Neutrophil (primary cell): ENCODE measurements around the gene C2orf66.

Source experiments
- H3K27ac ChIP-seq: fragments of 200-600 bp; sonication (generic); 2 replicates; pipeline ENCODE4 v1.5.1; 2016; ENCODE audit warnings: mild to moderate bottlenecking, moderate library complexity
- H3K27me3 ChIP-seq: fragments of 200-600 bp; sonication (generic); 2 replicates; pipeline ENCODE4 v1.6.0; 2016; ENCODE audit warnings: mild to moderate bottlenecking
- H3K36me3 ChIP-seq: fragments of 200-600 bp; sonication (generic); 2 replicates; pipeline ENCODE4 v1.5.1; 2017
- H3K4me1 ChIP-seq, 2 experiments: fragments of 200-600 bp in 1 of 2; sonication (generic) in 1 of 2; 1 replicate in 1 of 2; 2 replicates in 1 of 2; pipeline versions ENCODE4 v1.5.1 to v1.6.1; 2013 to 2016; ENCODE audit warnings: low read depth in 1 of 2, low read length in 1 of 2, mild to moderate bottlenecking in 1 of 2, moderate library complexity in 1 of 2; ENCODE audit not compliant: control insufficient read depth in 1 of 2, insufficient read depth in 1 of 2
- H3K4me3 ChIP-seq, 2 experiments: fragments of 200-600 bp in 1 of 2; sonication (generic) in 1 of 2; 1 replicate in 1 of 2; 2 replicates in 1 of 2; pipeline ENCODE4 v1.5.1; 2013 to 2016; ENCODE audit warnings: low read depth in 1 of 2, low read length in 1 of 2, mild to moderate bottlenecking in 1 of 2, moderate library complexity in 1 of 2
- H3K9me3 ChIP-seq: fragments of 200-600 bp; sonication (generic); 2 replicates; pipeline ENCODE4 v1.5.1; 2016
- TF ChIP-seq, protein P1 (sequence below): fragments of 200-600 bp; sonication (generic); IDR thresholded peaks from 2 replicates; pipeline ENCODE4 v1.5.1; 2016; ENCODE audit warnings: antibody characterized with exemption

The C2orf66 gene

DNA sequence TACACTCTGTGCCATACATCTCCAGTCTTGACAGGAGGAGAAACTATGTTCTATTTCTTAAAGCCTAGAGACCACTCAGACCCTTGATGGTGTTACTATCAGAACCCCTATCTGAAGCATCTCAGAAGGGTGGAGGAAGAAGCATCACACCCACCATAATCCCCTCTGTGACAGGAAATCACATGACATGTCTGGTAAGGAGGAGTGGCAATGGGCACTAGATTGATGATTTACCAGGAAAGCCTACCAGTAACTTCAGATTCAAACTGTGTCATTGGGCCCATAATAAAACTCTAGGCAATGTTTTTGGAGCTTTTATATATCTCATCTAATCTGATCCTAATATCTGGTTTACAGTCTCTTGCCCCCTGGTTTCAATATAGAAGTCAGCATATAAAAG lies 37.1 kb upstream of the C2orf66 start:
- TF ChIP-seq, protein P1, sequence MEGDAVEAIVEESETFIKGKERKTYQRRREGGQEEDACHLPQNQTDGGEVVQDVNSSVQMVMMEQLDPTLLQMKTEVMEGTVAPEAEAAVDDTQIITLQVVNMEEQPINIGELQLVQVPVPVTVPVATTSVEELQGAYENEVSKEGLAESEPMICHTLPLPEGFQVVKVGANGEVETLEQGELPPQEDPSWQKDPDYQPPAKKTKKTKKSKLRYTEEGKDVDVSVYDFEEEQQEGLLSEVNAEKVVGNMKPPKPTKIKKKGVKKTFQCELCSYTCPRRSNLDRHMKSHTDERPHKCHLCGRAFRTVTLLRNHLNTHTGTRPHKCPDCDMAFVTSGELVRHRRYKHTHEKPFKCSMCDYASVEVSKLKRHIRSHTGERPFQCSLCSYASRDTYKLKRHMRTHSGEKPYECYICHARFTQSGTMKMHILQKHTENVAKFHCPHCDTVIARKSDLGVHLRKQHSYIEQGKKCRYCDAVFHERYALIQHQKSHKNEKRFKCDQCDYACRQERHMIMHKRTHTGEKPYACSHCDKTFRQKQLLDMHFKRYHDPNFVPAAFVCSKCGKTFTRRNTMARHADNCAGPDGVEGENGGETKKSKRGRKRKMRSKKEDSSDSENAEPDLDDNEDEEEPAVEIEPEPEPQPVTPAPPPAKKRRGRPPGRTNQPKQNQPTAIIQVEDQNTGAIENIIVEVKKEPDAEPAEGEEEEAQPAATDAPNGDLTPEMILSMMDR: no peak
- H3K36me3 ChIP-seq: no peaks in the 10 kb centered on the region

DNA sequence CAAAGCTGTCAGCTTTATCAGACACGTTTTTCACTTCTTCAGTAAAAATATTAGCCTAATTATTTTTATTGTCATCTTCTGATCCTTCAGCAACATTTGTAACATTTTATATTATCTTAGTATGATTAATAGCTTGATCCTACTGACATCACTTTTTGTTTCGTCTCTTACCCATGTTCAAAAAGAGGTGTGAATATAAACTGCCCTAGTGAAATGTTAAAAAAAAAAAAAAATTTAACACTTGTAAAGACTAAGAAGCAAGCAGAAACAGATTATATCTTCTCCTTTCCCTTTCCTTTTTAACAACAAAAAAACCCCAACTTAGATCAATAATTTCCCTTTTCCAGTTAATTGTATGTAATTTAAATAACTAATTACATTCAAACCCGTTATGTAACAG lies 36.2 kb upstream of the C2orf66 start:
- no peak overlapping the region for H3K27ac ChIP-seq
- H3K4me3 ChIP-seq: no peak overlapping the region
- TF ChIP-seq, protein P1: no peak
- no peaks in the 10 kb centered on the region for H3K9me3 ChIP-seq
- no peaks in the 10 kb centered on the region for H3K36me3 ChIP-seq
- no peaks in the 10 kb centered on the region for H3K27me3 ChIP-seq
- H3K4me1 ChIP-seq: peaks cover 0 to 7% of the 10 kb centered on the region in 2 experiments

More for the DNA sequence above, 37.1 kb upstream of the C2orf66 start:
- H3K9me3 ChIP-seq: no peaks in the 10 kb centered on the region
- no peaks in the 10 kb centered on the region for H3K4me1 ChIP-seq
- H3K27ac ChIP-seq: no peak overlapping the region
- H3K27me3 ChIP-seq: no peaks in the 10 kb centered on the region
- H3K4me3 ChIP-seq: no peak overlapping the region

DNA sequence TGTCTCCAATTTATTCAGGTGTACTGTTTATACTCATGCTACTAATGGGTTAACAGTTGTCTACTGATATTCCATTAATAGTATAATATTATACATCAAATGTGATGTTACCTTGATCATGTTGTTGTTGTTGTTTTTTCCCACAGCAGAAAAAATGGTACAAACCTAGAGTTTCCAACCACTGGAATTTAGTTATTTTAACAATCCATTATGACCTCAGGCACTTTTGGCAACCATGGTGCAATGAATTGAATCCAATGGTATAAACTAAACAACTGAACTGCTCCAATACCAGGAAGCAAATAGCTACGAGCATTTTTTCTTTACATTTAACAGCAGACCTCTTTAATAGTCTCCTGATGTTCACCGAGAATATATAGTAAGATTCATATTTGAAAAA lies 31.0 kb upstream of the C2orf66 start:
- H3K27me3 ChIP-seq: no peaks in the 10 kb centered on the region
- no peak overlapping the region for H3K4me3 ChIP-seq
- no peak overlapping the region for H3K27ac ChIP-seq
- no peaks in the 10 kb centered on the region for H3K36me3 ChIP-seq
- H3K4me1 ChIP-seq: peaks cover 0 to 7% of the 10 kb centered on the region in 2 experiments
- TF ChIP-seq, protein P1: no peak
- H3K9me3 ChIP-seq: no peaks in the 10 kb centered on the region

DNA sequence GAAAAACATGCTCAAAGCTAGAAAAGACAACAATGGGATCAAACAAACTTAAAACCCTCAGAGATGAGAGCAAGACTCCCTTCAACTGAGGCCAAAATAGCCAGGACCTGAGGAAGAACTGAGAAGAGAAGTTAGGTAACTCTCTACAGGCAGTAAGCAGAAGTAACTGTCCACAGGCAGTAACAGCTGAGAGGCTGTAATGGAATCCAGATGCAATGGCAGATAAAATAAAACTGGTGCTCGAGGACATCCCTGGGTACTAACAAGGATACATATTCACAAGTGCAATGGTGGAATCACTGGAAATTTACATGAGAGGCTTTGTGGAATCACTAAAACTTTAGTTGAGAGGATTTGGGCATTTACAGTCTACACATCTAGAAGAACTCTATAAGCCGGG lies 30.4 kb upstream of the C2orf66 start:
- no peaks in the 10 kb centered on the region for H3K27me3 ChIP-seq
- H3K36me3 ChIP-seq: no peaks in the 10 kb centered on the region
- no peak overlapping the region for H3K4me3 ChIP-seq
- H3K27ac ChIP-seq: no peak overlapping the region
- TF ChIP-seq, protein P1: no peak
- H3K9me3 ChIP-seq: no peaks in the 10 kb centered on the region
- H3K4me1 ChIP-seq: peaks cover 0 to 7% of the 10 kb centered on the region in 2 experiments

DNA sequence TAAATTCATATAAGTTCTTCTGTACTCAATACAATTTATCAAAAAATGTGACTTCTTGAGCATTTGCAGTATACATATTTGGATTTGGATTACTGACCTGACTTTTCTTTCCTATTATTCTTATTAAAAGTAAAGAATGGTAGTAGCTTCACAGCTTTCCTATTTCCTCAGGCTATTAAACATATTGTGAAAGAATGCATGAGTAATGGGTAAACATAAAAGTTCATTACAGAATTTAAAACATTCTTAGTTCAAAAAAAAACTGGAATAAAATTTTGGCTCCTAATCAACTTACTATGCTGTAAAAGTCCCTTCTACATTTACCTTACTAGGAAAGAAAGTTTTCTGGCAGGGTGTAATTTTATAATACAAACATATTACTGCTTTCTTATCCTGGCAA lies 27.3 kb upstream of the C2orf66 start:
- Histone ChIP-seq H3K36me3 (no peaks in the 10 kb centered on the region), H3K4me3 (no peak overlapping the region), H3K27me3 (no peaks in the 10 kb centered on the region), H3K27ac (no peak overlapping the region), H3K9me3 (no peaks in the 10 kb centered on the region), H3K4me1 (peaks cover 0 to 7% of the 10 kb centered on the region in 2 experiments)
- TF ChIP-seq, protein P1: no peak

DNA sequence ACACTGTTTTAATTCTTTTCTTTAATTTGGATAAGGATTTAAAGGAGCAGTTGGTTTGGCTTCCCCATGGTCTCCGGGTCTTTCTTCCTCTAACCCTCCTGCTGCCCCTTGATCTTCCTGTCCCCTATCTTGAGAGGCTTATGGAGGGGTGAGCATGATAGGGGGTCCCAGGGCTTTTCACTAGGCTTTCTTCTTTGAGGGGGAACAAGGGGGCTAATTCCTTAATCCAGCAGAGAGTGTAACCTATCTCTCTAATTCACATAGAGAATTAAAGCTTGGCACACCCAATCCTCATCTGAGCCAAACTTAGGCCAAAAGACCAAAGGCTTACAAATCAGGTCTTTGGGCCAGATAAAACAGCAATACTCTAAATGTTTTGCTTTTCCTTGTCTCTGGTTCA lies 21.5 kb upstream of the C2orf66 start:
- TF ChIP-seq, protein P1: no peak
- H3K4me1 ChIP-seq: no peaks in the 10 kb centered on the region
- peaks cover 5% of the 10 kb centered on the region for H3K27me3 ChIP-seq
- H3K27ac ChIP-seq: no peak overlapping the region
- no peak overlapping the region for H3K4me3 ChIP-seq
- no peaks in the 10 kb centered on the region for H3K36me3 ChIP-seq
- H3K9me3 ChIP-seq: no peaks in the 10 kb centered on the region
